ENCODE measurements around the gene TSPAN9.
A peak's percentile ranks its signal among the peaks of the same experiment; 100 is the strongest.

Gene TSPAN9

DNA sequence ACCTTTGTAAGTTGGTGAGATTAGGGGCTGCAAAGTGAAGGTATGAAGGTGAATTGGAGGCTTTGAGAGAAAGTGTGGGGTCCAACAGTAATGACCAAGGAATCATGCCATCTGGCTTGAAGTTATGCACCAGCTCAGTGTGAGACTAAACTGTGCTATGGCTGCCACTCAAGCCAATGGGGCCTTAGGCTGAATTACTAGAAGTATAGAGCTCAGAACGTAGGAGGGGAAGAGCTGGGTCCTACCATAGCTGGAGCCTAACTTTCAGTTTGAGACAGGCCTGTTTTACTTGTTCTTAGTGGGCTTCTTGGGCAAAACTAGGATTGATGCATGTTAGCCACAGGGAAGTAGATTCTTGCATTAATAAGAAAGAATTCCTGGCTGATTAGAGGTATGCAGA lies 194.0 kb downstream of the TSPAN9 start:
- H3K27me3 ChIP-seq = peaks cover 0 to 67% (median 0%) of the 10 kb centered on the region in 11 experiments; a peak in 7 of 22 replicates

GRCh38 chr12:3271639-3272038 lies 194.5 kb downstream of the TSPAN9 start:
- no peak for TF ChIP-seq Cebpa-rat (IDR thresholded peaks at IDR 0.05)
- H3K4me2 ChIP-seq = 0 out of 22 replicates have a peak overlapping the region, but pooled peaks of 1 of the 11 experiments have one; percentile 4
- no peak overlapping the region for H3K27ac ChIP-seq
- no peaks in the 10 kb centered on the region for H3K9me3 ChIP-seq (replicated peaks in 1 of 11)
- no peak overlapping the region for H3K4me3 ChIP-seq
- H3K27me3 ChIP-seq = peaks cover 0 to 67% (median 0%) of the 10 kb centered on the region in 11 experiments; a peak in 6 of 22 replicates
- H3K4me1 ChIP-seq = peaks cover 13 to 64% (median 59%) of the 10 kb centered on the region in 10 experiments
- peak overlapping the region in 1 of 11 experiments; percentile 14; a peak in 1 of 22 replicates for H3K9ac ChIP-seq
- peaks cover 0 to 82% (median 0%) of the 10 kb centered on the region in 11 experiments; a peak in 7 of 22 replicates for H4K20me1 ChIP-seq
- no peaks in the 10 kb centered on the region for H3K36me3 ChIP-seq

More for the DNA sequence above, 194.0 kb downstream of the TSPAN9 start:
- H3K27ac ChIP-seq = no peak overlapping the region
- no peak overlapping the region for H3K9ac ChIP-seq
- no peak overlapping the region for H3K4me2 ChIP-seq
- TF ChIP-seq Cebpa-rat (IDR thresholded peaks at IDR 0.05) = no peak
- H3K36me3 ChIP-seq = no peaks in the 10 kb centered on the region
- no peak overlapping the region for H3K4me3 ChIP-seq
- no peaks in the 10 kb centered on the region for H3K9me3 ChIP-seq (replicated peaks in 1 of 11)
- peaks cover 13 to 64% (median 59%) of the 10 kb centered on the region in 10 experiments for H3K4me1 ChIP-seq
- peaks cover 0 to 82% (median 0%) of the 10 kb centered on the region in 11 experiments; a peak in 7 of 22 replicates for H4K20me1 ChIP-seq

GRCh38 chr12:3272958-3273357 lies 195.8 kb downstream of the TSPAN9 start:
- Histone ChIP-seq H3K4me3 (no peak overlapping the region), H3K4me1 (peaks cover 13 to 55% (median 45%) of the 10 kb centered on the region in 10 experiments), H3K27ac (peak overlapping the region in 1 of 11 experiments; percentile 34; a peak in 1 of 22 replicates), H3K4me2 (peak overlapping the region in 10 of 11 experiments; percentile 8 to 94 (median 83); a peak in 18 of 22 replicates), H3K36me3 (no peaks in the 10 kb centered on the region), H3K27me3 (peaks cover 0 to 66% (median 0%) of the 10 kb centered on the region in 11 experiments; a peak in 5 of 22 replicates), H4K20me1 (peaks cover 0 to 80% (median 4%) of the 10 kb centered on the region in 11 experiments; a peak in 5 of 22 replicates), H3K9ac (peak overlapping the region in 4 of 11 experiments; percentile 12 to 37 (median 20); a peak in 3 of 22 replicates), H3K9me3 (replicated peaks in 1 of 11) (no peaks in the 10 kb centered on the region)
- no peak for TF ChIP-seq Cebpa-rat (IDR thresholded peaks at IDR 0.05)

GRCh38 chr12:3273409-3273853 lies 196.3 kb downstream of the TSPAN9 start:
- no peak overlapping the region for H3K4me3 ChIP-seq
- TF ChIP-seq Cebpa-rat (IDR thresholded peaks at IDR 0.05) = no peak
- H3K4me2 ChIP-seq = peak overlapping the region in 10 of 11 experiments; percentile 8 to 94 (median 83); a peak in 18 of 22 replicates
- peaks cover 0 to 83% (median 4%) of the 10 kb centered on the region in 11 experiments; a peak in 5 of 22 replicates for H4K20me1 ChIP-seq
- H3K9me3 ChIP-seq (replicated peaks in 1 of 11) = no peaks in the 10 kb centered on the region
- peaks cover 13 to 54% (median 45%) of the 10 kb centered on the region in 10 experiments for H3K4me1 ChIP-seq
- H3K9ac ChIP-seq = peak overlapping the region in 3 of 11 experiments; percentile 15 to 37 (median 24); a peak in 2 of 22 replicates
- H3K27ac ChIP-seq = peak overlapping the region in 2 of 11 experiments; percentile 23 to 34; a peak in 3 of 22 replicates
- no peaks in the 10 kb centered on the region for H3K36me3 ChIP-seq
- H3K27me3 ChIP-seq = peaks cover 0 to 66% (median 0%) of the 10 kb centered on the region in 11 experiments; a peak in 5 of 22 replicates

GRCh38 chr12:3274664-3275063 lies 197.5 kb downstream of the TSPAN9 start:
- peak overlapping the region in 6 of 11 experiments; percentile 3 to 36 (median 11); a peak in 5 of 22 replicates for H3K9ac ChIP-seq
- H3K27me3 ChIP-seq = peaks cover 0 to 75% (median 0%) of the 10 kb centered on the region in 11 experiments; a peak in 5 of 22 replicates
- peak overlapping the region in 2 of 11 experiments; percentile 18 to 28; a peak in 2 of 22 replicates for H3K27ac ChIP-seq
- peak overlapping the region; percentile 54 to 94 (median 82) for H3K4me2 ChIP-seq
- H3K9me3 ChIP-seq (replicated peaks in 1 of 11) = no peaks in the 10 kb centered on the region
- H3K4me1 ChIP-seq = peaks cover 13 to 66% (median 55%) of the 10 kb centered on the region in 10 experiments
- H3K4me3 ChIP-seq = peak overlapping the region in 1 of 10 experiments; percentile 8; a peak in 2 of 20 replicates
- TF ChIP-seq Cebpa-rat (IDR thresholded peaks at IDR 0.05) = no peak
- peaks cover 0 to 82% (median 4%) of the 10 kb centered on the region in 11 experiments; a peak in 5 of 22 replicates for H4K20me1 ChIP-seq
- H3K36me3 ChIP-seq = no peaks in the 10 kb centered on the region

GRCh38 chr12:3275171-3276041 lies 198.2 kb downstream of the TSPAN9 start:
- Histone ChIP-seq H3K9ac (peak overlapping the region in 4 of 11 experiments; percentile 7 to 36 (median 15); a peak in 3 of 22 replicates), H3K4me3 (no peak overlapping the region), H4K20me1 (peaks cover 0 to 76% (median 4%) of the 10 kb centered on the region in 11 experiments; a peak in 5 of 22 replicates), H3K4me2 (peak overlapping the region; percentile 54 to 94 (median 82)), H3K9me3 (replicated peaks in 1 of 11) (no peaks in the 10 kb centered on the region), H3K27me3 (peaks cover 0 to 71% (median 0%) of the 10 kb centered on the region in 11 experiments; a peak in 5 of 22 replicates), H3K27ac (peak overlapping the region in 2 of 11 experiments; percentile 18 to 28; a peak in 1 of 22 replicates), H3K4me1 (peaks cover 13 to 73% (median 62%) of the 10 kb centered on the region in 10 experiments), H3K36me3 (no peaks in the 10 kb centered on the region)
- TF ChIP-seq Cebpa-rat (IDR thresholded peaks at IDR 0.05) = no peak

- Histone ChIP-seq H3K27me3 (peaks cover 0 to 69% (median 0%) of the 10 kb centered on the region in 11 experiments; a peak in 5 of 22 replicates), H3K27ac (no peak overlapping the region), H3K4me3 (no peak overlapping the region), H3K4me1 (peaks cover 13 to 82% (median 71%) of the 10 kb centered on the region in 10 experiments), H3K4me2 (peak overlapping the region in 7 of 11 experiments; percentile 26 to 94 (median 82); a peak in 12 of 22 replicates), H3K36me3 (no peaks in the 10 kb centered on the region), H3K9me3 (replicated peaks in 1 of 11) (no peaks in the 10 kb centered on the region), H4K20me1 (peaks cover 0 to 79% (median 4%) of the 10 kb centered on the region in 11 experiments; a peak in 5 of 22 replicates), H3K9ac (peak overlapping the region in 1 of 11 experiments; percentile 5; a peak in 1 of 22 replicates)
- TF ChIP-seq Cebpa-rat (IDR thresholded peaks at IDR 0.05) = no peak
Observed at GRCh38 chr12:3276226-3276625, 199.0 kb downstream of the TSPAN9 start.

GRCh38 chr12:3277306-3277943 lies 200.2 kb downstream of the TSPAN9 start:
- no peak for TF ChIP-seq Cebpa-rat (IDR thresholded peaks at IDR 0.05)
- H4K20me1 ChIP-seq = peaks cover 0 to 74% (median 4%) of the 10 kb centered on the region in 11 experiments; a peak in 5 of 22 replicates
- no peaks in the 10 kb centered on the region for H3K9me3 ChIP-seq (replicated peaks in 1 of 11)
- peaks cover 24 to 86% (median 79%) of the 10 kb centered on the region in 10 experiments for H3K4me1 ChIP-seq
- no peaks in the 10 kb centered on the region for H3K36me3 ChIP-seq
- H3K27me3 ChIP-seq = peaks cover 0 to 74% (median 0%) of the 10 kb centered on the region in 11 experiments; a peak in 5 of 22 replicates
- no peak overlapping the region for H3K9ac ChIP-seq
- H3K4me3 ChIP-seq = no peak overlapping the region
- no peak overlapping the region for H3K27ac ChIP-seq
- no peak overlapping the region for H3K4me2 ChIP-seq
